GM12865 (cell line): ENCODE data around the gene F12.

Experiments used
- DNase-seq: peaks from one replicate; pipeline ENCODE4 v3.0.0; 2010; ENCODE audit warnings: low read depth
- H3K4me3 ChIP-seq: 2 replicates; pipeline ENCODE4 v1.5.1; 2011; ENCODE audit warnings: mild to moderate bottlenecking, low read depth, low read length, control low read depth
- CTCF ChIP-seq: IDR thresholded peaks from 2 replicates; pipeline ENCODE4 v1.5.1; 2011; ENCODE audit warnings: low read length, control low read depth, low read depth, inconsistent platforms; ENCODE audit not compliant: insufficient read depth; ENCODE audit errors: missing control alignments

The F12 gene

GRCh38 chr5:177393990-177394389 lies 15.4 kb downstream of the F12 start:
- TF ChIP-seq CTCF = no peak
- DNase-seq = no peak

GRCh38 chr5:177393206-177393765 lies 16.1 kb downstream of the F12 start:
- DNase-seq = no peak
- H3K4me3 ChIP-seq = no peak overlapping the region

More at GRCh38 chr5:177393990-177394389, 15.4 kb downstream of the F12 start:
- no peak overlapping the region for H3K4me3 ChIP-seq

GRCh38 chr5:177392765-177393164 lies 16.6 kb downstream of the F12 start:
- no peak for DNase-seq
- H3K4me3 ChIP-seq = no peak overlapping the region
- no peak for TF ChIP-seq CTCF

More at GRCh38 chr5:177393206-177393765, 16.1 kb downstream of the F12 start:
- TF ChIP-seq CTCF = no peak

GRCh38 chr5:177390363-177391300 lies 18.7 kb downstream of the F12 start:
- peak; percentile 92 for DNase-seq
- TF ChIP-seq CTCF = peak; percentile 93
- H3K4me3 ChIP-seq = peak overlapping the region; percentile 17

GRCh38 chr5:177389241-177390169 lies 19.9 kb downstream of the F12 start:
- peak; percentile 90 for DNase-seq
- no peak for TF ChIP-seq CTCF
- peak overlapping the region; percentile 23 for H3K4me3 ChIP-seq

- peak; percentile 59 for DNase-seq
- H3K4me3 ChIP-seq = peak overlapping the region; percentile 23
These were observed 20.8 kb downstream of the F12 start for GRCh38 chr5:177388521-177389052.

More at GRCh38 chr5:177388521-177389052, 20.8 kb downstream of the F12 start:
- TF ChIP-seq CTCF = no peak
